GM21360 (cell line): ENCODE measurements around the gene COL8A1.

ENCODE experiments used
- ATAC-seq: cut with Tn5 transposase; IDR thresholded peaks from one replicate; pipeline ENCODE4 v1.9.1; 2021; ENCODE audit warnings: mild to moderate bottlenecking, moderate library complexity; ENCODE audit not compliant: unreplicated experiment

The COL8A1 gene

DNA sequence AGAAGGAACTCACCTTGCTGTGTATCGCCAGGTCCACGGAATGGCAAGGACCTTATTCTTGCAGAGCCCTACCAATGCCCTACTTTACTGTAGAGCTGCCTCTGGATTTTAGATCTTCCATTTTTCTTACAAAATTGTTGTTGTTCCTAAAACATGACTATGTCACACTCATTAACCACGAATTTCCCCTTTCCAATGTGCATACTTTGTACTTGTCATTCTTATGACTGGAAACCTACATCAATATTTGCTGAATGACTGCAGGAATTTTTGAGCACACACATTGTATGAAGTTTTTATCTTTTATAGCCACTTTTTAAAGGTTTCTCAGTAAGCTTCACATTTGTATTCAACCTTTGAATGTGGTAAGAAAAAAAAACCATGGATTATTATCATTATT, 143.4 kb downstream of the COL8A1 start:
- ATAC-seq, result no peak

DNA sequence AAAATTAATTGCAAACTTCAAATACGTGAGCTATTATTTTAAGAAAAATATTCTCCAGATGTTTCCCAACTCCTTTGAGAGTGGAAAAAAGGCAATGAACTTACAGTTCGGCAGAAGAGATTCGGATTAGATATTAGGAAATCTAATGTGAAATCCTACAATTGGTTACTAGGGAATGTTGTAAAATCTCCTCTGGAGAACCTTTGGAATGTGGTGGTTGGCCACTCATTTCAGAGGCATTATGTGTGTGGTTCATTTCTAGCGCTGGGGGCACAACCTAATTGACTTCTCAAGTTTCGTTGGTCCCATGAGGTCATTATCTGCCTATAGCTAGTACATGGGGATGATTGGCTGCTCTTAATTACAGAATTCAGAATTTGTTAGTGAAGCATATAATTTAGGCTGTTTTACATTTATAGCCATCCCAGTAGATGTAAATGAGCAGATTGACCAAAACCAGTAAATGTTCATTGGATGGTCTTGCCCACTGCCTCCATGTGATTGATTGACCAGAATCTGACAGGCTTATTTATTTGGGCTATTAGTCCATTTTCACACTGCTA, 144.7 kb downstream of the COL8A1 start:
- ATAC-seq, result no peak

DNA sequence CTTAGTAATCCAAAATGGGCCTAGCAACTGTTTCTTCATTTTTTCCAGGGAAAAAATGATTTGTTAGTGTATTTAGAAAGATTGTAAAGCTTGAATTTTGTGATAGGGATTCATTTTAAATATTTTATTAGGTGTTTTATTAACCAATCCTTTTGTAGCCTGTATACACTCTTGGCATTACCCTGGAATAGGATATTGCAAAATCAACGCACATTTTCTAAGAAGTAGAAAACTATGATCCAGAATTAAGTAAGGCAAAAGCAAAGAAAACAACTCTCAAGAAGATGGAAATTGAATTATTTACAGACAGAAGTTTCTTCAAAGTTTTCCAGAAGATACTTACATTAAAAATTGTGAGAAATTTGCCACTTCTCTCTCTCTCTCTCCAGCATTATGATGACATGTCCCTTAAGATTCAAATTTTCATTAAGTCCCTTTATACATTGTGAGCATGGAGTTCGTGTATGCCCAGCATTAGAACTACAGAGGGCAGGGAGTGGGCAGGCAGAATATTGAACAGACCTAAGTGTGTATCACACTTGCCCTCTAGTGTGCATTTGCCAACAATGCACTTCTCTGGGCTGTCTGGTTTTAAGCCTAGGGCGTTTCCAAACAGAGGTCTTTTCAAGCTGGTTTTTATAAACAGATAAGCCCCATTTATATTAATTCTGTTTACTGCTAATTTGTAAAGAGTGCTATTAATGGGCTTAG, 150.8 kb downstream of the COL8A1 start:
- peak; percentile 95 for ATAC-seq

DNA sequence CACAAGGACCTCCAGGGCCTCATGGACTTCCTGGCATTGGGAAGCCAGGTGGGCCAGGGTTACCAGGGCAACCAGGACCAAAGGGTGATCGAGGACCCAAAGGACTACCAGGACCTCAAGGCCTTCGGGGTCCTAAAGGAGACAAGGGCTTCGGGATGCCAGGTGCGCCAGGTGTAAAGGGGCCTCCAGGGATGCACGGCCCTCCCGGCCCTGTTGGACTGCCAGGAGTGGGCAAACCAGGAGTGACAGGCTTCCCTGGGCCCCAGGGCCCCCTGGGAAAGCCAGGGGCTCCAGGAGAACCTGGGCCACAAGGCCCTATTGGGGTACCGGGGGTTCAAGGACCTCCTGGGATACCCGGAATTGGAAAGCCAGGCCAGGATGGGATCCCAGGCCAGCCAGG, 156.1 kb downstream of the COL8A1 start:
- no peak for ATAC-seq

DNA sequence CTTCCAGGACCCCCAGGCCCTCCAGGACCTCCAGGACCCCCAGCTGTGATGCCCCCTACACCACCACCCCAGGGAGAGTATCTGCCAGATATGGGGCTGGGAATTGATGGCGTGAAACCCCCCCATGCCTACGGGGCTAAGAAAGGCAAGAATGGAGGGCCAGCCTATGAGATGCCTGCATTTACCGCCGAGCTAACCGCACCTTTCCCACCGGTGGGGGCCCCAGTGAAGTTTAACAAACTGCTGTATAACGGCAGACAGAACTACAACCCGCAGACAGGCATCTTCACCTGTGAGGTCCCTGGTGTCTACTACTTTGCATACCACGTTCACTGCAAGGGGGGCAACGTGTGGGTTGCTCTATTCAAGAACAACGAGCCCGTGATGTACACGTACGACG, 157.2 kb downstream of the COL8A1 start:
- no peak for ATAC-seq

DNA sequence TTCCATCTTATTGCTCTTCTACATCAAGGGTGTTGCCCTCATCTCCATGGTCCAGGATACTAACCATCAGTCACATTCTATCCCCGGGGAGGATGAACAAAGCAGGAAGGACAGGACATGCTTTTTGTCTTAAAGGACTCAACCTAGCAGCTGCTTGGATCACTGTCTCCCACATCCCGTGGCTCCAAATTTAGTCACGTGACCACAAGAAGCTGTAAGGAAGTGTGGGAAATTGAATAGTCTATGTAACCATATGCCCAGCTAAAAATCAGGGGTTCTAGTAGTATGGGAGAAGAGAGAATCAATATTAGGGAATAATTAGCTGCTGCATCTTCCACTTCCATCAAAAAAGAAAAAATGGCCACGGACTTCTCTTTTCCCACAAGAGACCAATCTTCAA, 161.0 kb downstream of the COL8A1 start:
- ATAC-seq, result no peak

DNA sequence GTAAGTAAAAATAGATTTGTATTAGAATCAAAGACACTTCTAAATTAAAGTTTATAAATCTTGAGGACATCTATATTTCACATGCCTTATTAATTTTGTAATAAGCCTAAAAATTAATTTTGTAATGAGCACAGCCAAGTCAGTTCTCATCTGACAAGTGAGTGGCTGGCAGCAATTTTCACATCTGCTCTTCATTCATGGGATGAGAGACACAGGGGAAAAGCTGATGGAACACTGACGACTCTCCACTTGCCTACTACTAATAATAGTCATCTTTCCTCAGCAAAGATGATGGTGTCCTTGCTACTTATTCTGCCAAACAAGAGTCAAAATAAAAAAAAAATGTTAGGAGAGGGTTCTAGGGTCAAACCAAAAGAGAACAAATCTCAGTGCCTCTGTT, 164.9 kb downstream of the COL8A1 start:
- ATAC-seq, result no peak

DNA sequence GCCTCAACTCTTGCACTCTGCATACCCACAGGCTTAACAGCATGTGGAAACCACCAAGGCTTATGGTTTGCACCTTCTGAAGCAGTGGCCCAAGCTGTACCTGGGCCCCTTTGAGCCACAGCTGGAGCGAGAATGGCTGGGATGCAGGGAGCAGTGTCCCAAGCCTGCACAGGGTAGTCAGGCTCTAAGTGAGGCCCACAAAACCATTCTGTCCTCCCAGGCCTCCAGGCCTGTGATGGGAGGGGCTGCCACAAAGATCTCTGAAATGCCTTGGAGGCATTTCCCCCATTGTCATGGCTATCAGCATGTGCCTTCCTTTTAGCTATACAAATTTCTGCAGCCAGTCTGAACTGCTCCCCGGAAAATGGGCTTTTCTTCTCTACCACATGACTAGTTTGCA, 166.8 kb downstream of the COL8A1 start:
- no peak for ATAC-seq

DNA sequence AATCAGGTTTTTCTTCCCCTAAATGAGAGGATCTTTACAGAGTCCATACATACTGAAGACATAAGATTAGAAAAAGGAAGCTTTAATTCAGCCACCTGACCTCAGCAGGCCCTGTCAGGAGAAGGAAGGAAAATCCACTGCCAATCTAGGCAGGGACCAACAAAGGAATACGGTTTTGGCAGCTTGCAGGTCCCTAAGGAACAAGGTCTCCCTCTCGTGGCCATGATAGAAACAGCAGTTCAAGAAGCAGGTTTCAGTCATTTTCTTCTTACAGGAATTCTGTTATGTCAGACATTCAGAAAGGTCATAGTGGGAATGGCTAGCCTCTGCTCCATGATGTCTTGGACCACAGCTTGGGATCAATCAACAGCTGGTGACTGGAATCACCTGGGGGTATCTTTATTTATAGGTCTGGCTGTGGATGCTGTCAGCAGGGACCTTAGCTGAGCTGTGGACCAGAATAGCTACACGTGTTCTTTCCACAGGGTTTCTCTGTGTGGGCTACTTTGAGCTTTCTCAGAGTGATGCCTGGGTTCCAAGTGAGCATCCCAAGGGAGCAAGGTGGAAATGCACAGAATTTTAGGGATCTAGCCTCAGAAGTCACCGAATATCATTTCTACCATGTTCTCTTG, 169.9 kb downstream of the COL8A1 start:
- no peak for ATAC-seq

DNA sequence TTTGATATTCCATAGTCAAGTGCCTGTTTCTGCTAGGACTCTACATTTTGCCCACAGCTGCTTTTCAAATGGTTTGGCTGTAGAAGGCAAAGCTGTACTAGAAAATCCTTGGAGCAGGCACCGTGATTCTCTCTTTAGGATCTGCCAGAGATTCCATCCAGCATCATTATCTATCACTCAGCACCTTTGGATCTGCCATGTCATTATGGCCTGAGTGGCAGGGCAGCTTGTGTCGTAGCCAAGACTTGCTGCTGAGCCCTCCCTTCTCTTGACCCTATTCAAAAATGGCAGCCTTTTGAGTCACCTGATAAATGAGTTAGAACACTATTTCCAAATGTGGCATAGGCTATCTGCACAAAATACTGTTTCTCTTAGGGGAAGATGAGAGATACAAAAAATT, 171.2 kb downstream of the COL8A1 start:
- no peak for ATAC-seq

DNA sequence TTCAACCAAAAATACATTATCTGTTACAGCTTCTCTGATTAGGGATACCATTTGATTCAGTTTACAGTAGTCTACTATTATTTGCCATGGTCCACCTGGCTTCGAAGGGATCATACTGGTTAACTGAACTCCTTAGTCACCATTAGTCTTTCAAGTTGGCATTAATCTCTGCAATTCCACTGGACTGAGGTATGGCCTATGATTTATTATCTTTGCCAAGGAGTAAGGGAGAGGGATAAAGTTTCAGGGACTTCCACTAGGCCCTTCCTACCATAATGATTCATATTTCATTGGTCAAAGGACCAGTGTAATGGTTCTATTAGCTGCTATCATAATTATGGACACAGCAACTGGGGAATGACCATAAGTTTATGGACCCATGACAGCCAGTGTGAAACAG, 172.0 kb downstream of the COL8A1 start:
- no peak for ATAC-seq

DNA sequence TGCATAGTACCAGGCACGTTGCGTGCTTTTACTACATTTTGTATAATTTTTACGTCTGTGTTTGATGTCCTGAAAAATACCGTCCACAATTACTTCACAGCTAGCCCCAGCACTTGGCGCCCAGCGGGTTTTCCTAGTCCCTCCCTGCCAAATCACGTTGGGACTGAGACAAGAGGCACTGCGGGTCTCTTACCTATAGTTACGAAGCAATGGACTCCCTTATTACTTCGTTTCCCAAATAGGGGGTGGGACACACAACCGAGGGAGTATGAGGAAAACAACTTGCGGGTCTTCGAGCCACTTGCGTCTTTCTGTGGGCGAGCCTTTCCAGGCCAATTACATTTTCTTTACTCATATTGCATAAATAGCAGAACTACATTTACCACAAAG, 178.6 kb downstream of the COL8A1 start:
- ATAC-seq, result no peak

DNA sequence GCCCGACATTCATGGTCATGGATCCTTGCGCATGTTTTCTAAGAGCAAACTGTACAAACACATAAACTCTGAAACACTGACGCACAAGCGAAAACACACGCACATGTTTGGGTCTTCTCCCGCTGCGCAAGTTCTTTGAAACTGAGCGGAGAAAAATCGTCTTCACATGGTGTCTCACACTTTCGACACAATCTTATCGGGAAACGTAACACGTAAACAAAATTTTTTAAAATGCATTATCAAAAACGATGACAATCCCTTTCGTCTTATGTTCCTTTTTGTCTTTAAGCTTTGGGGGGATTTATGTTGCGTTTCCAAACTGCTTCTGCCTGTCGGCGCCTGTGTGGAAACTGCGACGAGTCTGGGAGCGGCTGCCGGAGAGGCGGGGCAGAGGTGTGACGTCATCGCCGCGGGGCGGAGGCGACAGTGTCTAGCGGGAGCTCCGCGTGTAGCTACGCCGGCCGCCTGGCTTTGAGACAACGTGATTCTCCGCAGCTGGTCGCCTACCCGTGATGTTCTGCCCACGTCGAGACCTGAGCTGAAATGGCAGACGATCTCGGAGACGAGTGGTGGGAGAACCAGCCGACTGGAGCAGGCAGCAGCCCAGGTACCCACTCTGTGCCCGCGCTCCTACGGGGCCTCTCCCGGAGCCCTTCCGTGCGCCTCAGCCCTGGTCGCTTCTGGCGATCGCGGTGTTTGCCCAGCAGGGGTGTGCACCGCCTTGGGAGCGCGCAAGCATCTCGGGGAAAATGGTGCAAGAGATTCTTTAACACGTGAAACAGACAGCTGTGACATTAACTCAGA, 179.2 kb downstream of the COL8A1 start, which contains the start of gene CMSS1:
CMSS1 (plus strand) TSS at position 426 of the 804 bp plus-strand sequence.
- peak; percentile 96 for ATAC-seq

DNA sequence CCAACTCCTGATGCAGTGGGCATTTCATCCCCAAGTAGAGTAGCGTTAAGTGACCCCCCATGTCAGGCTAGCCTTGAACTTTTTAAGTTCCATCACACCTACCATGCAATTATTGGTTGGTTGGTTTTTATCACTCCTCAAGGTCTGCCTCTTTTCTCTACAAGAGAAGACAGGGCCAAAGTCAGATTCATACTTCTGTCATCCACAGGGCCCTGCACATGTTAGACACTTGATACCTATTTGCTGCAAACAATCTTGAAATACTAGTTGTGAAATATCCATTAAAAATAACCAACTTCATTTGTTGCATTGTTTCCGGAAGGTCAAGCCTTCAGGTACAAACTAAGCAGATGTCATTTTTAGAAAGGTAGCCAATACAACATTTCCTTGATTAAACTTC, 180.4 kb downstream of the COL8A1 start:
- no peak for ATAC-seq

DNA sequence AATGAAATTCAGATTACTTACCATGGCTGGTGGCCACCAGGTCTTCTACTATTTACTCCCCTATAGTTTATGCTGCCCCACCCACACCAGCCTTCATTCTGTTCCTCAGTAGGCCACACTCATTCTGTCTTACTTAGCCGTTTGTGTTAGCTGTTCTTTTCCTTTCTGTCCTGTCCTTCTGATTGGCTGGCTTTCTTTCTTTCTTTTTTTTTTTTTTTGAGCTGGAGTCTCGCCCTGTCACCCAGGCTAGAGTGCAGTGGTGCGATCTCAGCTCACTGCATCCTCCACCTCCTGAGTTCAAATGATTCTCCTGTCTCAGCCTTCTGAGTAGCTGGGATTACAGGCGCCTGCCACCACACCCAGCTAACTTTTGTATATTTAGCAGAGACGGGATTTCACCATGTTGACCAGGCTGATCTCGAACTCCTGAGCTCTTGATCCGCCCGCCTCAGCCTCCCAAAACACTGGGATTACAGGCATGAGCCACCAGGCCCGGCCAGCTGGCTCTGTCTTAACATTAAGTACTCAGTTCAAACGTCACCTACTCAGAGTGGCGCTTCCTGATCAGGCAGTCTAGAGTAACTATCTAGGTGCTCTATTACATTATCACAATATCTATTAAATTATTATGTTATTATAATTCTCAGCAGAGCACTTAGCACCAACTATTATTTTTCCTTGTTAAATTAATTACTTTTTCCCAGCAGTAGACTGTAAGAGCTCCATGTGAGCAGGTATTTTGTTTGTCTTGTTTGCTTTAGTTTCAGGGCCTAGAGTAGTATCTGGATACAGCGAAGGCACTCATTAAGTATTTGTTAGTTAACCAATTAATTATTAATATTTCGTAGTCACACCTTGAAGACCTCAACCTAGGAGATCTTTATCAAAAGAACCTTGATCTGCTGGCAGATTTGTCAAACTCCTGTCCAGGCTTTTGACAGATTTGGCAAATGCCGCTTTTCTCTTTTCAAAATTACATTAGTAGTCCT, 185.6 kb downstream of the COL8A1 start:
- no peak for ATAC-seq

DNA sequence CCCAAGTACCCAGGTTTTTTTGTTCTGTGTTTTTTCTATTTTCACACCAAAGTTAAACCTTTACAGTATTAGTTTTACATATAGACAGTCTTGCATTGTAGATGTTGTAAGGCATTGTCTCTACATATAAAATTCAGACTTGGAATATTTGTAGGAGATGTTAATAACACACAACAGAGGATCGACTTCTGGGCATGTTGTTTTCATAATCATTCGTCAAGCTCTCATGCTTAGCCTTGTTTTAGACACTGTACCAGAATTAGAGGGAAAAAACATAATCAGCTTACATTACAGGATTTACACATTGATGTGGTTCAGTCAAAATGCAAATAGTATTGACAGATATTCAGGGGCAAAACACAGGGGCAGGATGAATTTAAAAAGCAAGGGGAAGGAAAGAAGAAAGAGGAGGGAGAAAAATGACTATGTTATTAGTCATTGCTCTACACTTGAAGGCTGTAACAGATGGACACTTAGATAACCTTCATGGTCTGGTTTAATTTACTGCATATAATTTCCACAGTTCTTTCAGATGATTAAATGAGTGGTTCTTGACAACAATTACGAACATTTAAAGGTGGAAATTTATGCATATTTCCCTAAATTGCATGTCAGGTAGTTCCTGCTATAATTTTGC, 186.7 kb downstream of the COL8A1 start:
- no peak for ATAC-seq

DNA sequence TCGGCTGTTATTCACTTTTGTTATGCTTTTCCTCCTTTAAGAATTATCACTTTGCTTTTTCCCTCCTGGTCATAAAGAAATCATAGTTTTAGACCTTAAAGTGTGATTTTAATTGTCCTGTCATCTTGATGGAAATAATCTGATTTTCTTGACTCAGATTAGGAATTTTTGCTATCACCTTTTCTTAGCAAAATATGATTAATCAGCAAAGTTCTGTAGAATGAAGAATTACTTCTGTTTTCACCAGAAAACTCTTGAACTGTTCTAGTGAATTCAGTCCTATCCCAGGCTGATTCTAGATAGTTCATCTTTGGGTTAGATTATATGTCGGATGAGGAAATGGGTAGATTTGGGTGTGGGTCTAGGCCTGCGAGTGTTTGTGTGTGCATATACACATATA, 191.4 kb downstream of the COL8A1 start:
- no peak for ATAC-seq

DNA sequence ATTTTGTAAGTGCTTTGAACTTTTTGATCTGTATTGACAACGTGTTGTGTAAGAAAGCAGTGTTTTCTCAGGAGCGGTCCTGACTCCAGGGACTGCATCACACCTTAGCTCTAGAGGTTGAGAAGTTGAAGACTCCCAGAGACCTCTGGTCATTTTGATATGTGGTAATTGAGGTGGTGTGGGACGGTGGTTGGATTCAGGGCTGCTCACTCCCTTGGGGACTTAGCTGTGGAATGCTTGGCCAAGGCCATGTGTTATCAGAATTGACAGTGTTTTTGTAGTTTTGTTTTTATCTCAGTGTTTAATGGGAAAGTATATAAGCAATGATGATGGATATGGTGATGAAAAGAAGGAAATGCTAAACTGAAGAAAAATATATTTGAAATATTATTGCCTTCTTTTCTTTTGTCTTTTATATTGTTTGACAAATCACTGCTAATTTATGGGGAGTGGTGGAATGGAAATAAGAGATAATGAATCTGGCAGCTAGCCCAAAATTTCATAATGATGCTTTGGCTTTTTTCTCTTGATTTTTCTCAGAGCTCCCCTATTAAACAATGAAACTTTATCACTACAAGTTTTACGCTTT, 195.3 kb downstream of the COL8A1 start:
- no peak for ATAC-seq

DNA sequence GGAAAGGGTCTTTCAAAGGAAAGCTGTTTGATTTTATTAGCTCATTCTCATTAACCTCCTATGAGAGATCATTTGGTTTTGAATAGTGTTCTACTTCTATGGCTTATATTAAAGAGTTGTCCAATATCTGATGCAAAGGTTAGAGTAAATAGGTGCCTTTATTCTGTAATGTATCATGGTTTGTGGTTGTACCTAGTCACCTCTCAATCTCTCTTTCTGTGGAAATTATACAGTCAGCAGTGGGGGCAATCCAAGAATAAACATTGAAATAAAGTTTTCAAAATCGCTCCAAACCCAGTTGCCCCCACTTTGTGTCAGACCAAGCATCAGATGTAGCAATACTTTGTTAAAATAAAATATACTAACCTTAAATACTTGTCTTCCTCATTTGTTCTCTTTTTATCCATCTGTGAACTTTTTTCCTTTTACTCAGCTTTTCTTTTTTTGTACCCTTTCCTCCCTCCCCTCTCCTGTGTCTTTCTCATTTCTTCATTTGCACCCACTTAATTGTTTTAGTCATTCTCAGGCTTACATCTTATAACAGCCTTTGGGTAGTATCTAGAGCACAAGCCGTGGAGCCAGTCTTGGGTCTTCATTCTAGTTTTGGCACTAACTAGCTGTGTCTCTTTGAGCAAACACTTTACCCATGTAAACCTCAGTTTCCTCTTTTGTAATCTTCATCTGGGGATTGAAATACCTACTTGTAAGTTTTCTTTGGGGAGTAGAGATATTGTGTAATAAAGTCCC, 196.0 kb downstream of the COL8A1 start:
- ATAC-seq, result no peak
